Fibroblast of upper back skin (primary cell): Measurements from ENCODE around the gene ADAMTS12.
A peak's percentile ranks its signal among the peaks of the same experiment; 100 is the strongest.
"Not testable (repeated sequence)": the region's sequence is repeated elsewhere in the genome, so short reads cannot be mapped to it uniquely, and the experiment has no call there.

ENCODE experiments used
- DNase-seq: peaks from one replicate; pipeline ENCODE4 v3.0.0-alpha.2; 2013

The ADAMTS12 gene

GRCh38 chr5:33891788-33892619, at the start of gene ADAMTS12:
TSS of gene ADAMTS12 (minus strand) at chr5:33891990. CDS start at chr5:33891856, 134 bp downstream.
- peak; percentile 77 for DNase-seq

DNA sequence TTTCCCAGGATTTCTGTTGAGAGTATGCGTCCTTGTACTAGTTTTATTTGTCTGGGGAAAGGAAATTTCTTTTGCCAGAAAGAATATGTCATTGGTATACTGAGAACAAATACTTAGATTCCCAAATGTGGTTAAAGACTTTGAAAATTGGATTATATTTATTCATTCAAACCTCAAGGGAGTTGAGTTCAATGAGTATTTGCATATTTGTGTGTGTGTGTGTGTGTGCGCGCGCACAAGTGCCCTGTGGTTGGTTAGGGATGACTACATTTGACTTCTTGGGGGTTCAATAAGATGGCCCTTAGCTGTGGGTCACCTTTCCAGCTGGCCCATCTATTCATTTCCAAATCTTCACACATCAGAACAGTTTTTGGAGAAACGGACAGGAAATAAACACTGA, 49.3 kb upstream of the ADAMTS12 start:
- peak; percentile 10 for DNase-seq

GRCh38 chr5:33939556-33940262, 47.9 kb upstream of the ADAMTS12 start:
- DNase-seq, result peak; percentile 38

DNA sequence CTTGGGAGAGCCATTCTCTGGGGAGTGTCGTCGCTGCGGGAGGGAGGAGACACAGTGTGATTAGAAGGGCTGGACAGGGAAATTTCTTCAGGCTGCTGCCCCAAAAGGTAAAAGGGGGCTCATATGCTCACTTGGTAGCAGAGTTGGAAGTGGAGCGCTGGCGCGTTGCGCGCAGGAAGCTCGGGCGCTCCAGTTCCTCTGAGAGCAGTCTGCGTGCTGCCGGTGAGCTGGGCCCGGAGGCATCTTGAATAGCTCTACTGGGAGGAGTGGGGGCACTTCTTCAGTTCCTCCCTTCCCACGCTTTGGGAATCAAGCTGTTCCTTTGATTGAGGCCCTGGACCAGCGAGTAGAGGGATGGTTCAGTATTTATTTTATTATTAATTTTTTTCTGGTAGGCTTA, 47.1 kb upstream of the ADAMTS12 start:
- DNase-seq, result no peak

DNA sequence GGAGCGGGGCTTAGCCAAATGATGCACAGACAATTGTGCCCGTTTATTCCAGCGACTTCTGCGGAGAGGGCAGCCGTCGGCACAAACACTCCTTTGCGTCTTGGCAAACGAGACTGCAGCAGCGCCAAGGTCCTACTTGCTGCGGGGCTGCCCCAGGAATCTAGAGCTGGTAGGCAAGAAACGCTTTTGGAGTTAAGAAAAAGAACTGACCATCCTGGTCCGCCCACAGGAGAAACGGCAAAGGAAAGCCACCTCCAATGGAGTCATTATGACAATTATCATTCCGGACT, 46.7 kb upstream of the ADAMTS12 start:
- no peak for DNase-seq

DNA sequence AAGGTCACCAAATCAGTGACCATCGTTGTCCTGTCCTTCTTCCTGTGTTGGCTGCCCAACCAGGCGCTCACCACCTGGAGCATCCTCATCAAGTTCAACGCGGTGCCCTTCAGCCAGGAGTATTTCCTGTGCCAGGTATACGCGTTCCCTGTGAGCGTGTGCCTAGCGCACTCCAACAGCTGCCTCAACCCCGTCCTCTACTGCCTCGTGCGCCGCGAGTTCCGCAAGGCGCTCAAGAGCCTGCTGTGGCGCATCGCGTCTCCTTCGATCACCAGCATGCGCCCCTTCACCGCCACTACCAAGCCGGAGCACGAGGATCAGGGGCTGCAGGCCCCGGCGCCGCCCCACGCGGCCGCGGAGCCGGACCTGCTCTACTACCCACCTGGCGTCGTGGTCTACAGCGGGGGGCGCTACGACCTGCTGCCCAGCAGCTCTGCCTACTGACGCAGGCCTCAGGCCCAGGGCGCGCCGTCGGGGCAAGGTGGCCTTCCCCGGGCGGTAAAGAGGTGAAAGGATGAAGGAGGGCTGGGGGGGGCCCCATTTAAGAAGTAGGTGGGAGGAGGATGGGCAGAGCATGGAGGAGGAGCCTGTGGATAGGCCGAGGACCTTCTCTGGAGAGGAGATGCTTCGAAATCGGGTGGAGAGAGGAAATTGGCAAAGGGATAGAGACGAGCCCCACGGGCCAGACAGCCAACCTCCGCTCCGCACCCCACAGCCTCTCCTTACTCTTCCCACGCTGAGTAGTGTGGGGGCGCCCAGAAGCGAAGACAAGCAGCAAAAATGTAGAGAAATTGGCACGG, 46.1 kb upstream of the ADAMTS12 start:
- no peak for DNase-seq

- no peak for DNase-seq
These were observed 45.4 kb upstream of the ADAMTS12 start for GRCh38 chr5:33937017-33937706.

DNA sequence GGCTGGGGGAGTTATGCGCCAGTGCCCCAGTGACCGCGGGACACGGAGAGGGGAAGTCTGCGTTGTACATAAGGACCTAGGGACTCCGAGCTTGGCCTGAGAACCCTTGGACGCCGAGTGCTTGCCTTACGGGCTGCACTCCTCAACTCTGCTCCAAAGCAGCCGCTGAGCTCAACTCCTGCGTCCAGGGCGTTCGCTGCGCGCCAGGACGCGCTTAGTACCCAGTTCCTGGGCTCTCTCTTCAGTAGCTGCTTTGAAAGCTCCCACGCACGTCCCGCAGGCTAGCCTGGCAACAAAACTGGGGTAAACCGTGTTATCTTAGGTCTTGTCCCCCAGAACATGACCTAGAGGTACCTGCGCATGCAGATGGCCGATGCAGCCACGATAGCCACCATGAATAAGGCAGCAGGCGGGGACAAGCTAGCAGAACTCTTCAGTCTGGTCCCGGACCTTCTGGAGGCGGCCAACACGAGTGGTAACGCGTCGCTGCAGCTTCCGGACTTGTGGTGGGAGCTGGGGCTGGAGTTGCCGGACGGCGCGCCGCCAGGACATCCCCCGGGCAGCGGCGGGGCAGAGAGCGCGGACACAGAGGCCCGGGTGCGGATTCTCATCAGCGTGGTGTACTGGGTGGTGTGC, 44.7 kb upstream of the ADAMTS12 start, which contains the start of gene RXFP3:
Gene RXFP3 (plus strand): TSS at position 6 of the 636 bp plus-strand sequence. CDS start 355 bp downstream, at position 361.
- peak; percentile 8 for DNase-seq

GRCh38 chr5:33936004-33936380, 44.2 kb upstream of the ADAMTS12 start:
- DNase-seq, result peak; percentile 50

GRCh38 chr5:33934176-33934575, 42.4 kb upstream of the ADAMTS12 start:
- DNase-seq, result peak; percentile 52

- no peak for DNase-seq
These were observed 42.0 kb upstream of the ADAMTS12 start for GRCh38 chr5:33933723-33934169.

DNA sequence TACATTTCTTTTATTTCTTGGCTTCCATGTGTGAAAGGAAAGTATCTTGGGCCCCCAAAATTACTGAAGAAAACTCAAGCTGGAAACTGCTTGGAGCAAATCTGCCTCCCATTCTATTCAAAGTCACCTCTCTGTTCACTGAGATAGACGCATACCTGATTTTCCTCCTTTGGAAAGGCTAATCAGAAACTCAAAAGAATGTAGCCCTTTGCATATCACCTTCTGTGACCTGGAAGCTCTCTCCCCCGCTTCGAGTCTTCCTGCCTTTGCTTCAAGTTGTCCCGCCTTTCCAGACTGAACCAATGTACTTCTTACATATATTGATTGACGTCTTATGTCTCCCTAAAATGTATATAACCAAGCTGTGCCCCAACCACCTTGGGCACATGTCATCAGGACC, 39.3 kb upstream of the ADAMTS12 start:
- DNase-seq, result no peak

- no peak for DNase-seq
These were observed 38.3 kb upstream of the ADAMTS12 start for GRCh38 chr5:33929925-33930690.

DNA sequence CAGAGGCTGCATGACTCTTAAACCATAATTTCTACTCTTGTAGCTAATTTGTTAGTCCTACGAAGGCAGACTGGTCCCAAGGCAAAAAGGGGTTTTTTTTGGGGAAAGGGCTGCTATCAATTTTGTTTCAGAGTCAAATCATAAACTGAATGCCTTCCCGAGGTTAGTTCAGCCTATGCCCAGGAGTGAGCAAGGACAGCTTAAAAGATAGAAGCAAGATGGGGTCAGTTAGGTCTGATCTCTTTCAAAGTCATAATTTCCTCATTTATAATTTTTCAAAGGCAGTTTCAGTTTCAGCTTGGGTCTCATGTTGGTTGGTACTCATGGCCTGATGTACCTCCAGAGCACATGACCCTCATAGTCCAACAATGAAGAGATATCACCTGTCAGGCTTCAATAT, 36.5 kb upstream of the ADAMTS12 start:
- no peak for DNase-seq

DNA sequence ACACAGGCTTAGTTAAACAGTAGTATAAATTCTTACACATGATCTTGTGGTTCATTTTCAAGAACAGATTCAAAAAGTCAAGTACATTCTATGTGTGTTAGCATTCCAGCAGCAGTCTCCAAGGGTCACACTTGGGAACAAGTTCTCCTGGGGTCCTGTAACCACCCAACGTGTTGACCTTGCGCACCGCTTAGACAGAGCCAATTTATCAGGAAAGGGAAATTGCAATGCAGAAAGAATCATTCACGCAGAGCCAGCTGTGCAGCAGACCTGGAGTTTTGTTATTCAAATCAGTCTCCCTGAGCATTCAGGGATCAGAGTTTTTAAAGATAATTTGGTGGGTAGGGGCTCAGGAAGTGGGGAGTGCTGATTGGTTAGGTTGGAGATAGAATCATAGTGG, 35.9 kb upstream of the ADAMTS12 start:
- no peak for DNase-seq

DNA sequence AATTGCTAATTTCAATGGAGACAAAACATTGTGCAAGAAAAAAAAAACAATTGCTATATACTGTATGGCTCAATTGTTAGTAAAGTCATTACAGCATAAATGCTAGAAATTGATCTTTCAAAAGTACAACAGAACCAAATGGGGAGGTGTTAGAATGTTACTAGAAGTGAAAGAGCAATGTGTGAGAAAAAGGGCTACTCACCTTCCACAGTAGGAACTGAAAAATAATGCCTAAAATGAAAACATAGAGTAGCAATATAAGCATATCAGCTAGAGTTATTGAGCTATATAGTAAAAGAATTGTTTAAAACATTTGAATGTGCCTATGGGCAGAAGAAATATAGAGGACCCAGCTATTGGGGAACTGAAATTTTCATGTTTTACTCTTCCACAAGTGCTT, 33.5 kb upstream of the ADAMTS12 start:
- DNase-seq, result no peak

- DNase-seq, result no peak
These were observed 29.2 kb upstream of the ADAMTS12 start for GRCh38 chr5:33921002-33921401.

GRCh38 chr5:33914844-33915243, 23.1 kb upstream of the ADAMTS12 start:
- not testable (repeated sequence) for DNase-seq

DNA sequence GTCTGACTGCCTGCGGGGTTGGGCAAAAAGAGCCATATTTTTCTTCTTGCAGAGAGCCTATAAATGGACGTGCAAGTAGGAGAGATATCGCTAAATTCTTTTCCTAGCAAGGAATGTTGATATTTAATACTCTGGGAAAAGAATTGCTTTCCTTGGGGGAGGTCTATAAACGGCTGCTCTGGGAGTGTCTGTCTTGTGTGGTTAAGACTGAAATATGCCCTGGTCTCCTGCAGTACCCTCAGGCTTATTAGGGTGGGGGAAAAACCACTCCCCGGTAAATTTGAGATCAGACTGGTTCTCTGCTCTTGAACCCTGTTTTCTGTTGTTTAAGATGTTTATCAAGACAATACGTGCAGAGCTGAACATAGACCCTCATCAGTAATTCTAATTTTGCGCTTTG, 14.5 kb upstream of the ADAMTS12 start:
- not testable (repeated sequence) for DNase-seq

- DNase-seq, result no peak
These were observed 13.6 kb upstream of the ADAMTS12 start for GRCh38 chr5:33905381-33905780.

- no peak for DNase-seq
These were observed 11.3 kb upstream of the ADAMTS12 start for GRCh38 chr5:33903118-33903517.

GRCh38 chr5:33901156-33901555, 9.4 kb upstream of the ADAMTS12 start:
- peak; percentile 52 for DNase-seq
